22Rv1 (cell line): ENCODE measurements around the gene CFAP221.

ENCODE experiments used
- H3K27ac ChIP-seq: fragments of 450-650 bp; 2 replicates; pipeline ENCODE4 v1.5.1; 2017
- CTCF ChIP-seq: fragments of 450-650 bp; IDR thresholded peaks from 2 replicates; pipeline ENCODE4 v1.5.1; 2017; ENCODE audit warnings: mild to moderate bottlenecking
- ZFX ChIP-seq: fragments of 450-650 bp; IDR thresholded peaks from 2 replicates; pipeline ENCODE4 v1.6.1; 2017; ENCODE audit warnings: antibody characterized with exemption, borderline replicate concordance

CFAP221 gene

GRCh38 chr2:119706221-119706620 is 162.0 kb downstream of the CFAP221 start:
- TF ChIP-seq CTCF (no peak), ZFX (no peak)
- no peak overlapping the region for H3K27ac ChIP-seq
